ENCODE data around the gene DDX27.

GRCh38 chr20:49230021-49230420, 10.8 kb downstream of the DDX27 start:
- no peak for TF ChIP-seq CTCF (IDR thresholded peaks at IDR 0.05)
- TF ChIP-seq POLR2A (IDR thresholded peaks at IDR 0.05): no peak

Measured in gastroesophageal sphincter (tissue), 3 donors.